DOHH2 (cell line): Measurements from ENCODE around the gene FBN1.

ENCODE experiments used
- H3F3A ChIP-seq: fragments of 200-600 bp; sonication (generic), shearing (Covaris generic); 2 replicates; pipeline ENCODE4 v1.6.0; 2016; ENCODE audit warnings: antibody characterized with exemption, mild to moderate bottlenecking; ENCODE audit not compliant: control insufficient read depth, insufficient read depth
- H3K27ac ChIP-seq: fragments of 200-600 bp; sonication (generic); 2 replicates; pipeline ENCODE4 v1.5.1; 2014; ENCODE audit warnings: low read depth, mild to moderate bottlenecking, low read length, moderate library complexity
- H3K27me3 ChIP-seq: fragments of 200-600 bp; sonication (generic); 2 replicates; pipeline ENCODE4 v1.6.1; 2014; ENCODE audit warnings: mild to moderate bottlenecking, low read length, mixed read lengths; ENCODE audit not compliant: control insufficient read depth
- H3K36me3 ChIP-seq: fragments of 200-600 bp; sonication (generic); 2 replicates; pipeline ENCODE4 v1.6.1; 2014; ENCODE audit warnings: mild to moderate bottlenecking, low read length, moderate library complexity, mixed read lengths; ENCODE audit not compliant: control insufficient read depth
- H3K4me1 ChIP-seq: fragments of 200-600 bp; sonication (generic); 2 replicates; pipeline ENCODE4 v1.6.1; 2014; ENCODE audit warnings: mild to moderate bottlenecking, low read length, mixed read lengths; ENCODE audit not compliant: control insufficient read depth
- H3K4me2 ChIP-seq: fragments of 200-600 bp; sonication (generic); 2 replicates; pipeline ENCODE4 v1.6.0; 2014; ENCODE audit warnings: mild to moderate bottlenecking, low read length, moderate library complexity
- H3K4me3 ChIP-seq: fragments of 200-600 bp; sonication (generic); 2 replicates; pipeline ENCODE4 v1.5.1; 2014; ENCODE audit warnings: mild to moderate bottlenecking, low read length, mixed read lengths
- H3K79me2 ChIP-seq: fragments of 200-600 bp; sonication (generic); 2 replicates; pipeline ENCODE4 v1.6.1; 2014; ENCODE audit warnings: mild to moderate bottlenecking, low read length, mixed read lengths; ENCODE audit not compliant: control insufficient read depth
- H3K9me2 ChIP-seq: fragments of 200-600 bp; sonication (generic); replicated peaks from 2 replicates; pipeline ENCODE4 v1.6.1; 2014; ENCODE audit warnings: mild to moderate bottlenecking, low read length, mixed read lengths; ENCODE audit not compliant: control insufficient read depth
- H3K9me3 ChIP-seq: fragments of 200-600 bp; sonication (generic); 2 replicates; pipeline ENCODE4 v1.6.1; 2014; ENCODE audit warnings: antibody characterized with exemption, low read length, mixed read lengths; ENCODE audit not compliant: control insufficient read depth, insufficient read depth
- H4K20me1 ChIP-seq: fragments of 200-600 bp; sonication (generic); 2 replicates; pipeline ENCODE4 v1.6.0; 2014; ENCODE audit warnings: low read depth, mild to moderate bottlenecking, antibody characterized with exemption, low read length, moderate library complexity; ENCODE audit not compliant: control insufficient read depth, insufficient read depth
- EZH2phosphoT487 ChIP-seq: fragments of 200-600 bp; sonication (generic); IDR thresholded peaks from 2 replicates; pipeline ENCODE4 v1.6.1; 2017; ENCODE audit warnings: borderline replicate concordance, mild to moderate bottlenecking, antibody characterized with exemption, low read length, moderate library complexity, mixed read lengths
- TF ChIP-seq, protein P1 (sequence below): fragments of 200-600 bp; sonication (generic); IDR thresholded peaks from one replicate; pipeline ENCODE4 v1.5.1; 2014; ENCODE audit warnings: antibody characterized with exemption, mild to moderate bottlenecking, low read depth, low read length; ENCODE audit not compliant: poor library complexity, severe bottlenecking

FBN1 gene

DNA sequence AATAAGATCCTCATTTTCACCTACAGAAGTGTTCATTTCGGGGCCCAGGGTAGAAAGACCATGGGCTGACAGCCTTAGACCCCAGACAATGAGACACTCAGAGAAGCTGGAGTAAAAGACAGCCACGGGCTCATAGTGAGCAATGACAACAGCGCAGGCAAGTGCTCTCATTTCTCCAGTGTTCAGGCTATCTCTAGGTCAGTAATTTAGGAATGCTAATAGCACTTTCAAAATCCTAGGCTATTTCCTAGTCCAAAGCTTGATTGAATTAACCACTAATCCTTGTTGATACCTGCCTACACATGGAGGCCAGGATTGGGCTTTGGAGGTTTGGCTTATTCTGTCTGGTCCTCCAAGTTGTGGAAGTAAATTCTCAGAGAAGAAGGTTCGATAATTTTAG is 44.4 kb downstream of the FBN1 start:
- H3K27ac ChIP-seq = no peak overlapping the region
- H3K27me3 ChIP-seq = peaks cover 12% of the 10 kb centered on the region
- H3K9me3 ChIP-seq = no peaks in the 10 kb centered on the region
- H3F3A ChIP-seq = no peaks in the 10 kb centered on the region
- TF ChIP-seq, protein P1, sequence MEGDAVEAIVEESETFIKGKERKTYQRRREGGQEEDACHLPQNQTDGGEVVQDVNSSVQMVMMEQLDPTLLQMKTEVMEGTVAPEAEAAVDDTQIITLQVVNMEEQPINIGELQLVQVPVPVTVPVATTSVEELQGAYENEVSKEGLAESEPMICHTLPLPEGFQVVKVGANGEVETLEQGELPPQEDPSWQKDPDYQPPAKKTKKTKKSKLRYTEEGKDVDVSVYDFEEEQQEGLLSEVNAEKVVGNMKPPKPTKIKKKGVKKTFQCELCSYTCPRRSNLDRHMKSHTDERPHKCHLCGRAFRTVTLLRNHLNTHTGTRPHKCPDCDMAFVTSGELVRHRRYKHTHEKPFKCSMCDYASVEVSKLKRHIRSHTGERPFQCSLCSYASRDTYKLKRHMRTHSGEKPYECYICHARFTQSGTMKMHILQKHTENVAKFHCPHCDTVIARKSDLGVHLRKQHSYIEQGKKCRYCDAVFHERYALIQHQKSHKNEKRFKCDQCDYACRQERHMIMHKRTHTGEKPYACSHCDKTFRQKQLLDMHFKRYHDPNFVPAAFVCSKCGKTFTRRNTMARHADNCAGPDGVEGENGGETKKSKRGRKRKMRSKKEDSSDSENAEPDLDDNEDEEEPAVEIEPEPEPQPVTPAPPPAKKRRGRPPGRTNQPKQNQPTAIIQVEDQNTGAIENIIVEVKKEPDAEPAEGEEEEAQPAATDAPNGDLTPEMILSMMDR = no peak
- no peak for TF ChIP-seq EZH2phosphoT487
- H3K36me3 ChIP-seq = no peaks in the 10 kb centered on the region
- H4K20me1 ChIP-seq = no peaks in the 10 kb centered on the region
- no peaks in the 10 kb centered on the region for H3K4me1 ChIP-seq
- H3K4me2 ChIP-seq = no peak overlapping the region
- no peaks in the 10 kb centered on the region for H3K79me2 ChIP-seq
- H3K9me2 ChIP-seq = no peaks in the 10 kb centered on the region
- no peak overlapping the region for H3K4me3 ChIP-seq

GRCh38 chr15:48596841-48597240 is 48.7 kb downstream of the FBN1 start:
- Histone ChIP-seq H3K27me3 (peaks cover 21% of the 10 kb centered on the region), H3K9me2 (no peaks in the 10 kb centered on the region), H3K27ac (no peak overlapping the region), H4K20me1 (no peaks in the 10 kb centered on the region), H3K4me3 (no peak overlapping the region), H3K9me3 (no peaks in the 10 kb centered on the region), H3K4me2 (no peak overlapping the region), H3K36me3 (no peaks in the 10 kb centered on the region), H3K79me2 (no peaks in the 10 kb centered on the region), H3K4me1 (no peaks in the 10 kb centered on the region), H3F3A (no peaks in the 10 kb centered on the region)
- TF ChIP-seq EZH2phosphoT487 = no peak
- TF ChIP-seq, protein P1 = no peak

DNA sequence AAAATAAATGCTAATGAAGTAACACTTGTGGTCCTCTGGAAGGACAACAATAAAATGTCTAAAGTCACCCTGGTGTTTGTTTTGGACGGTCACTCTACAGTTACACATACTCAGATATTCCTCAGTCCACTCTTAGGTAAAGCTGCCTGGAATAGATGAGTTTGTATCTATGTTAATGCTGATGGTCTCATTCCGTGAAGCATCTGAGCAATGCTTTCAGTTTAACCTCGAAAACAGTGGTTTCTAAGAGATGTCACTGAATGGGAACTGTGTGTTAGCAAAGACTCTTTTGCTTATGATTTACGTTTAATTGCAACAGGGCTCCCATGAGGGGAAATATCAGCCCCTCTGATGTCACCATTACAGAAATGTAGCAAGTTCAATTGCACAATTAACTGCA is 49.1 kb downstream of the FBN1 start:
- peaks cover 21% of the 10 kb centered on the region for H3K27me3 ChIP-seq
- H3K9me2 ChIP-seq = no peaks in the 10 kb centered on the region
- H3K9me3 ChIP-seq = no peaks in the 10 kb centered on the region
- no peak overlapping the region for H3K27ac ChIP-seq
- H3K4me1 ChIP-seq = no peaks in the 10 kb centered on the region
- H3F3A ChIP-seq = no peaks in the 10 kb centered on the region
- no peaks in the 10 kb centered on the region for H3K79me2 ChIP-seq
- no peaks in the 10 kb centered on the region for H4K20me1 ChIP-seq
- H3K36me3 ChIP-seq = no peaks in the 10 kb centered on the region
- no peak overlapping the region for H3K4me3 ChIP-seq
- no peak overlapping the region for H3K4me2 ChIP-seq
- TF ChIP-seq, protein P1 = no peak
- TF ChIP-seq EZH2phosphoT487 = no peak

DNA sequence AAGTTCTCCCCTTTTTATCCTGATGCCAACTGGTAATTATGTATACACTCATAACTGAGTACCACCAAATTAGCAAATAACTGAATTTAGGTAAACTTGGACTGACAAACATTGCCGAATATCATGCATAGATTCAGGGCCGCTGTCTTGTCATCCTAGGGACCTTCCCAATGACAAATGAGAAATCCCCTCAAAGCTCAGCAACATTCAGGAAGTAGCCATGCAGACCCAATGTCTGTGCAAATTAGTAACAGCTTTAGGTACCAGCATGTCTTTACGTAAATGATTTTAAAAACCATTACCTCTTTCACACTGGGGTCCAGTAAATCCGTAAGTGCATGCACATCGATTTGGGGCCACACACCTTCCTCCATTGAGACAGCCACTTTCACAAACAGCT is 49.5 kb downstream of the FBN1 start:
- H3K9me2 ChIP-seq = no peaks in the 10 kb centered on the region
- peaks cover 21% of the 10 kb centered on the region for H3K27me3 ChIP-seq
- TF ChIP-seq, protein P1 = no peak
- no peak for TF ChIP-seq EZH2phosphoT487
- no peaks in the 10 kb centered on the region for H3K79me2 ChIP-seq
- H4K20me1 ChIP-seq = no peaks in the 10 kb centered on the region
- H3K4me1 ChIP-seq = no peaks in the 10 kb centered on the region
- no peaks in the 10 kb centered on the region for H3K36me3 ChIP-seq
- no peak overlapping the region for H3K4me3 ChIP-seq
- H3K27ac ChIP-seq = no peak overlapping the region
- no peaks in the 10 kb centered on the region for H3K9me3 ChIP-seq
- H3F3A ChIP-seq = no peaks in the 10 kb centered on the region
- no peak overlapping the region for H3K4me2 ChIP-seq
